Measurements from ENCODE around the gene PRKX.

The PRKX gene

DNA sequence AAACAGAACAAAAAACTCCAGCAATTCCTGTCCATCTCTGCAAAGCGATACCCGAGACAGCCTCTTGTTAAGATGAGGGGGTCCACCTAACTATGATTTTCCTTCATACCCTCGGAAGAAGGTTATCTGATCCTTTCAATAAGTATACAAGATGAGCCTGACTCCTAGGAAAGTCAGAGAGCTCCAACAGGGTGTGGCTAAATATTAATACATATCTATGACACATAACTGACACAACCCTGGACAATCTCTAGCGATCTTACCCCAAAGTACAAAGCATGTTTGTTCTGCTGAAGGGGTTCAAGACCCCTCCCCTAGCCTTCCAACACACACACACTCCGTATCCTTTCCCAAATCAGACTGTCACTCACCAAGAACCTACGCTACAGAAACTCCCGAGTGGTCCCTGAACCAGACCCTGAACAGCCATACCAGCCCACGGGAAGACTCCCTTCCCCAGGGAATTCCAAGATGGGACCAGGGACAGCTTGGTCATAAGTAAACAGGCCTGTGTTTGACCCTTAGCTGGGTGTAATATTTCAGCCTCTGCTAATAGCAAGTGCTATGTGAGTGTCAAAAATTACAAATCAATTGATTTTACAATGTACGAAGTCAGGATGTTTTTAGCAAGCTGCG, 110.3 kb downstream of the PRKX start:
- Histone ChIP-seq H3K4me3 (ENCODE audit: low read depth, low read length) (no peak overlapping the region), H3K4me1 (ENCODE audit: control insufficient read depth, insufficient read depth, low read length, unreplicated experiment) (peaks cover 12% of the 10 kb centered on the region), H3K27me3 (ENCODE audit: insufficient read depth, low read length) (no peaks in the 10 kb centered on the region), H2AFZ (ENCODE audit: low read length, unreplicated experiment) (no peak overlapping the region), H3K36me3 (ENCODE audit: insufficient read depth, low read length) (no peaks in the 10 kb centered on the region), H3K79me2 (ENCODE audit: control insufficient read depth, insufficient read depth, low read length, unreplicated experiment) (no peaks in the 10 kb centered on the region), H3K27ac (ENCODE audit: low read depth, low read length) (no peak overlapping the region)

- Histone ChIP-seq H3K27ac (ENCODE audit: low read depth, low read length) (no peak overlapping the region), H3K27me3 (ENCODE audit: insufficient read depth, low read length) (no peaks in the 10 kb centered on the region), H2AFZ (ENCODE audit: low read length, unreplicated experiment) (peak overlapping the region; percentile 60), H3K36me3 (ENCODE audit: insufficient read depth, low read length) (no peaks in the 10 kb centered on the region), H3K4me3 (ENCODE audit: low read depth, low read length) (peak overlapping the region; percentile 58), H3K79me2 (ENCODE audit: control insufficient read depth, insufficient read depth, low read length, unreplicated experiment) (no peaks in the 10 kb centered on the region), H3K4me1 (ENCODE audit: control insufficient read depth, insufficient read depth, low read length, unreplicated experiment) (peaks cover 12% of the 10 kb centered on the region)
These were observed 113.5 kb downstream of the PRKX start for GRCh38 chrX:3599802-3600430.

- H3K36me3 ChIP-seq (ENCODE audit: insufficient read depth, low read length) = no peaks in the 10 kb centered on the region
- H3K27ac ChIP-seq (ENCODE audit: low read depth, low read length) = no peak overlapping the region
- peaks cover 12% of the 10 kb centered on the region for H3K4me1 ChIP-seq (ENCODE audit: control insufficient read depth, insufficient read depth, low read length, unreplicated experiment)
- no peaks in the 10 kb centered on the region for H3K27me3 ChIP-seq (ENCODE audit: insufficient read depth, low read length)
- H2AFZ ChIP-seq (ENCODE audit: low read length, unreplicated experiment) = no peak overlapping the region
- no peaks in the 10 kb centered on the region for H3K79me2 ChIP-seq (ENCODE audit: control insufficient read depth, insufficient read depth, low read length, unreplicated experiment)
- no peak overlapping the region for H3K4me3 ChIP-seq (ENCODE audit: low read depth, low read length)
These were observed 114.7 kb downstream of the PRKX start for GRCh38 chrX:3598709-3599108.

- H3K79me2 ChIP-seq (ENCODE audit: control insufficient read depth, insufficient read depth, low read length, unreplicated experiment) = no peaks in the 10 kb centered on the region
- no peak overlapping the region for H3K4me3 ChIP-seq (ENCODE audit: low read depth, low read length)
- no peak overlapping the region for H2AFZ ChIP-seq (ENCODE audit: low read length, unreplicated experiment)
- no peaks in the 10 kb centered on the region for H3K36me3 ChIP-seq (ENCODE audit: insufficient read depth, low read length)
- no peaks in the 10 kb centered on the region for H3K27me3 ChIP-seq (ENCODE audit: insufficient read depth, low read length)
- no peak overlapping the region for H3K27ac ChIP-seq (ENCODE audit: low read depth, low read length)
- peaks cover 12% of the 10 kb centered on the region for H3K4me1 ChIP-seq (ENCODE audit: control insufficient read depth, insufficient read depth, low read length, unreplicated experiment)
These were observed 115.3 kb downstream of the PRKX start for GRCh38 chrX:3598046-3598605.

GRCh38 chrX:3592184-3592583, 121.3 kb downstream of the PRKX start:
- no peaks in the 10 kb centered on the region for H3K27me3 ChIP-seq (ENCODE audit: insufficient read depth, low read length)
- no peaks in the 10 kb centered on the region for H3K36me3 ChIP-seq (ENCODE audit: insufficient read depth, low read length)
- H3K27ac ChIP-seq (ENCODE audit: low read depth, low read length) = no peak overlapping the region
- no peak overlapping the region for H3K4me3 ChIP-seq (ENCODE audit: low read depth, low read length)
- no peaks in the 10 kb centered on the region for H3K4me1 ChIP-seq (ENCODE audit: control insufficient read depth, insufficient read depth, low read length, unreplicated experiment)
- no peaks in the 10 kb centered on the region for H3K79me2 ChIP-seq (ENCODE audit: control insufficient read depth, insufficient read depth, low read length, unreplicated experiment)
- no peak overlapping the region for H2AFZ ChIP-seq (ENCODE audit: low read length, unreplicated experiment)

DNA sequence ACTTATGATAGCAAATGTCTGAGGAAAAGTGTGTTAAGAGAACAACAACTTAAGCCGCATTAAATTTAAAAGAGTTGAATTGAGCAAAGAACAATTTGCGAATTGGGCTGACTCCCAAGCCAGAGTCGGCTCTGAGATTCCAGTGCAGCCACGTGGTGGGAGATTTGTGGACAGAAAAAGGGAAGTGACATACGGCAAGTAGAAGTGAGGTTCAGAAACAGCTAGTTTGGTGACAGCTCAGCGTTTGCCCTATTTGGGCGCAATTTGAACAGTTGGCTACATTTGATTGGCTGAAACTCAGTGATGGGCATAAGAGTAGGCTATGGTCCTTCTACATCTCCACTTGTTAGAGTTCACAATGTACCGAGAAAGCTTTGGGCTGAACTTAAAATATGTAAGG, 124.0 kb downstream of the PRKX start:
- H3K27ac ChIP-seq (ENCODE audit: low read depth, low read length) = no peak overlapping the region
- no peak overlapping the region for H2AFZ ChIP-seq (ENCODE audit: low read length, unreplicated experiment)
- H3K36me3 ChIP-seq (ENCODE audit: insufficient read depth, low read length) = no peaks in the 10 kb centered on the region
- H3K79me2 ChIP-seq (ENCODE audit: control insufficient read depth, insufficient read depth, low read length, unreplicated experiment) = no peaks in the 10 kb centered on the region
- H3K4me1 ChIP-seq (ENCODE audit: control insufficient read depth, insufficient read depth, low read length, unreplicated experiment) = no peaks in the 10 kb centered on the region
- H3K4me3 ChIP-seq (ENCODE audit: low read depth, low read length) = no peak overlapping the region
- H3K27me3 ChIP-seq (ENCODE audit: insufficient read depth, low read length) = no peaks in the 10 kb centered on the region

DNA sequence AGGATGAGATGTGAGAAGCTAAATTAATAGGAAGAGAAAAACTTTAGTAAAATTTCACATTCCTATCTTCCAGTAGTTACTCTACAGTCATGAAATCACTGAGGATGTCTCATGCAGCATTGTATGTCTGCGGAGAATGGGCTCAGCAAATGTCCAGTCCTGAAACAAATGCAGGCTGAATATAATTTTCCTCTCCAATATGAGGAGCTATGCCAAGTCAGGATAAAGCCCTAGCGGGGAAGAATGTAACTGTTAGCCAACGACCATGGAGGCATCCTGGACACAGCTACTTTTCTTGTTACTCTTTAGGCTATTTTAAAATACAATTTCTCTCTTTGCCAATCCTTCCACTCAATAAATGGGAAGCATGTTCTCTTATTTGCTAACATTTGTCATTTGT, 127.7 kb downstream of the PRKX start:
- Histone ChIP-seq H3K27ac (ENCODE audit: low read depth, low read length) (no peak overlapping the region), H3K36me3 (ENCODE audit: insufficient read depth, low read length) (no peaks in the 10 kb centered on the region), H3K4me1 (ENCODE audit: control insufficient read depth, insufficient read depth, low read length, unreplicated experiment) (no peaks in the 10 kb centered on the region), H3K27me3 (ENCODE audit: insufficient read depth, low read length) (no peaks in the 10 kb centered on the region; the same call in 1 of the 2 replicates), H2AFZ (ENCODE audit: low read length, unreplicated experiment) (no peak overlapping the region), H3K4me3 (ENCODE audit: low read depth, low read length) (no peak overlapping the region), H3K79me2 (ENCODE audit: control insufficient read depth, insufficient read depth, low read length, unreplicated experiment) (no peaks in the 10 kb centered on the region)

GRCh38 chrX:3584415-3584996, 128.9 kb downstream of the PRKX start:
- Histone ChIP-seq H3K4me1 (ENCODE audit: control insufficient read depth, insufficient read depth, low read length, unreplicated experiment) (no peaks in the 10 kb centered on the region), H3K27ac (ENCODE audit: low read depth, low read length) (no peak overlapping the region), H3K27me3 (ENCODE audit: insufficient read depth, low read length) (no peaks in the 10 kb centered on the region; the same call in 1 of the 2 replicates), H3K4me3 (ENCODE audit: low read depth, low read length) (no peak overlapping the region), H2AFZ (ENCODE audit: low read length, unreplicated experiment) (no peak overlapping the region), H3K36me3 (ENCODE audit: insufficient read depth, low read length) (no peaks in the 10 kb centered on the region), H3K79me2 (ENCODE audit: control insufficient read depth, insufficient read depth, low read length, unreplicated experiment) (no peaks in the 10 kb centered on the region)

- no peak overlapping the region for H3K4me3 ChIP-seq (ENCODE audit: low read depth, low read length)
- H3K79me2 ChIP-seq (ENCODE audit: control insufficient read depth, insufficient read depth, low read length, unreplicated experiment) = no peaks in the 10 kb centered on the region
- H3K36me3 ChIP-seq (ENCODE audit: insufficient read depth, low read length) = no peaks in the 10 kb centered on the region
- no peaks in the 10 kb centered on the region for H3K4me1 ChIP-seq (ENCODE audit: control insufficient read depth, insufficient read depth, low read length, unreplicated experiment)
- no peak overlapping the region for H2AFZ ChIP-seq (ENCODE audit: low read length, unreplicated experiment)
- no peaks in the 10 kb centered on the region; the same call in 1 of the 2 replicates for H3K27me3 ChIP-seq (ENCODE audit: insufficient read depth, low read length)
- H3K27ac ChIP-seq (ENCODE audit: low read depth, low read length) = no peak overlapping the region
These were observed 131.0 kb downstream of the PRKX start for GRCh38 chrX:3582451-3582850.

GRCh38 chrX:3581609-3582108, 131.8 kb downstream of the PRKX start:
- no peak overlapping the region for H3K27ac ChIP-seq (ENCODE audit: low read depth, low read length)
- H3K4me1 ChIP-seq (ENCODE audit: control insufficient read depth, insufficient read depth, low read length, unreplicated experiment) = no peaks in the 10 kb centered on the region
- no peaks in the 10 kb centered on the region; the same call in 1 of the 2 replicates for H3K27me3 ChIP-seq (ENCODE audit: insufficient read depth, low read length)
- no peak overlapping the region for H2AFZ ChIP-seq (ENCODE audit: low read length, unreplicated experiment)
- no peaks in the 10 kb centered on the region for H3K36me3 ChIP-seq (ENCODE audit: insufficient read depth, low read length)
- no peaks in the 10 kb centered on the region for H3K79me2 ChIP-seq (ENCODE audit: control insufficient read depth, insufficient read depth, low read length, unreplicated experiment)
- H3K4me3 ChIP-seq (ENCODE audit: low read depth, low read length) = no peak overlapping the region
